GM18867 (cell line): ENCODE data around the gene SLX9.

Experiments
- ATAC-seq: cut with Tn5 transposase; IDR thresholded peaks from one replicate; pipeline ENCODE4 v1.9.1; 2021; ENCODE audit warnings: mild to moderate bottlenecking, moderate library complexity; ENCODE audit not compliant: unreplicated experiment

Gene SLX9

GRCh38 chr21:44946254-44947041, 6.6 kb downstream of the SLX9 start:
- no peak for ATAC-seq

GRCh38 chr21:44947111-44947929, 7.5 kb downstream of the SLX9 start:
- no peak for ATAC-seq

- no peak for ATAC-seq
Observed at GRCh38 chr21:44947930-44948331, 8.1 kb downstream of the SLX9 start.

GRCh38 chr21:44948426-44949120, 8.7 kb downstream of the SLX9 start:
- ATAC-seq: no peak

- ATAC-seq: no peak
Observed at GRCh38 chr21:44949161-44949778, 9.4 kb downstream of the SLX9 start.

- ATAC-seq: peak; percentile 53
Observed at GRCh38 chr21:44949779-44950198, 10.0 kb downstream of the SLX9 start.

GRCh38 chr21:44950351-44950750, 10.5 kb downstream of the SLX9 start:
- ATAC-seq: no peak

GRCh38 chr21:44951186-44951915, 11.5 kb downstream of the SLX9 start:
- no peak for ATAC-seq

- ATAC-seq: no peak
Observed at GRCh38 chr21:44952116-44952928, 12.5 kb downstream of the SLX9 start.

GRCh38 chr21:44952929-44953627, 13.2 kb downstream of the SLX9 start:
- ATAC-seq: no peak

GRCh38 chr21:44953628-44954021, 13.8 kb downstream of the SLX9 start:
- no peak for ATAC-seq

GRCh38 chr21:44954281-44954771, 14.5 kb downstream of the SLX9 start:
- ATAC-seq: no peak

- no peak for ATAC-seq
Observed at GRCh38 chr21:44955141-44955797, 15.4 kb downstream of the SLX9 start.

- no peak for ATAC-seq
Observed at GRCh38 chr21:44955798-44956175, 16.0 kb downstream of the SLX9 start.

GRCh38 chr21:44956356-44957046, 16.7 kb downstream of the SLX9 start:
- no peak for ATAC-seq

GRCh38 chr21:44957047-44957831, 17.4 kb downstream of the SLX9 start:
- ATAC-seq: no peak

- ATAC-seq: no peak
Observed at GRCh38 chr21:44957901-44958451, 18.1 kb downstream of the SLX9 start.
